Hematopoietic multipotent progenitor cell treated with erythropoietin and hydrocortisone succinate and interleukin-3 and kit ligand, for 4 days (in vitro differentiated cells): ENCODE results near the gene C22orf31.
A peak's percentile ranks its signal among the peaks of the same experiment; 100 is the strongest.
"Not testable (repeated sequence)": the region's sequence is repeated elsewhere in the genome, so short reads cannot be mapped to it uniquely, and the experiment has no call there.

Experiments used
- DNase-seq: peaks from one replicate; pipeline ENCODE4 v3.0.0-alpha.2; 2015

The C22orf31 gene

GRCh38 chr22:29053048-29053702 lies 8.5 kb downstream of the C22orf31 start:
- DNase-seq: no peak

DNA sequence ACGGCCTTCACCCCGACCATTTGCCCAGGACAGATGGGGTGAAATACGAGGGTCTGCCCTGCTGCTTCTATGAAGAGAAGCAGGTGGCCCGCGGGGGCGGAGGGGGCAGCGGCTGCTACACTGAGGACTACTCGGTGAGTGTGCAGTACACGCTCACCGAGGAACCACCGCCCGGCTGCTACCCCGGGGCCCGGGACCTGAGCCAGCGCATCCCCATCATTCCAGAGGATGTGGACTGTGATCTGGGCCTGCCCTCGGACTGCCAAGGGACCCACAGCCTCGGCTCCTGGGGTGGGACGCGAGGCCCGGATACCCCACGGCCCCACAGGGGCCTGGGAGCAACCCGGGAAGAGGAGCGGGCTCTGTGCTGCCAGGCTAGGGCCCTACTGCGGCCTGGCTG lies 11.2 kb downstream of the C22orf31 start:
- no peak for DNase-seq

GRCh38 chr22:29049655-29050263 lies 11.9 kb downstream of the C22orf31 start:
- DNase-seq: no peak

- no peak for DNase-seq
Observed at GRCh38 chr22:29048822-29049654, 12.6 kb downstream of the C22orf31 start.

DNA sequence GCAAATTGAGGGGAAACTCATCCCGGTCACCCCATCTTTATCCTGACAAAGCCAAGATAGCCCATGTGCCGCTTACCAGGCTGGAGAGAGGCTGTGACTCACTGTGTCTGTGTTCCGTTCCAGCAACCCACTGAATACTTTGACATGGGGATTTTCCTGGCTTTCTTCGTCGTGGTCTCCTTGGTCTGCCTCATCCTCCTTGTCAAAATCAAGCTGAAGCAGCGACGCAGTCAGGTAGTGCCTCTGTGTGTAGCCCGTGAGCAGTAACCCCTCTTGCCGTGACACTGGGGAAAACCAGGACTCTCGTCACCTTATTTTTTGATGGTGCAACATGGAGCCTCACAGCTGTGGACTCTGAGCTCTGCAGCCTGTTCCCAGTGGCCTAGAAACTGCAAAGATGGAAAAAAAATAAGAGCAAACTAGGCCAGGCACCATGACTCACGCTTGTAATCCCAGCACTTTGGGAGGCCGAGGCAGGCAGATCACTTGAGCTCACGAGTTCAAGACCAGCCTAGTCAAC lies 16.9 kb downstream of the C22orf31 start:
- no peak for DNase-seq

- no peak for DNase-seq
Observed at GRCh38 chr22:29043906-29044575, 17.6 kb downstream of the C22orf31 start.

- DNase-seq: peak; percentile 37
Observed at GRCh38 chr22:29041408-29041807, 20.2 kb downstream of the C22orf31 start.

DNA sequence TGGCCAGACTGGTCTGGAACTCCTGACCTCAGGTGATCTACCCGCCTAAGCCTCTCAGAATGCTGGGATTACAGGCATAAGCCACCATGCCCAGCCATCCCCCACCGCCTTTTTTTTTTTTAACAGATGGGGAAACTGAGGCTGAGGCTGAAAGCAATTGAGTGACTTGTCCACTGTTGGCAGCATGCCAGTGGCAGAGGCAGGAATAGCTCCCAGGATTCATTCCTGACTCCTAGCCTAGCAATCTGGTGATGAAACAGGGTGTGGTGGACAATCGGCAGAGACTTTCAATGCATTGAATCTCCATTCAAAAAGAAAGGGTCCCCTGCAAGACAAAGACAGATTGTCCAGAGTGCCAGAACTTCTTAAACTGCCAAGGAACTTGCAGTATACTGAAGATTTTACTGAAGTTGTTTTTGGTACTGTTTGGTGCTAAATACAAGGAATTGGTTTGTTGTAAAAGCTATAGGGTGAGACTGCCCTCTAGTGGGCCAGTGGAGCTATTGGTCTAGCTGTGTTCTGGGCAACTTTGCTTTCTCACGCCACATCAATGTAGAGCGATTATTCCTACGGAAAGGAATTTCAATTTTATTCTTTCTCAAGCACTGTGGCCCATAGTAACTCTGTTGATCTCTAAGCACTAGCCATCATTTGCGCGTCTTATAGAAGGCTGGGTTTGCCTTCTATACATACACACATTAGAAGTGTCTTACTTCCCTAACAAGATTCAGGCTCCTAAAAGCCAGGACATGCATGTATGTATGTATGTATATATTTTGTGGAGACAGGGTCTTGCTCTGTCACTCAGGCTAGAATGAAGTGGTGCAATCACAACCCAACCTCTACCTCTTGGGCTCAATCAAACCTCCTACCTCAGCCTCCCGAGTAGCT lies 21.0 kb downstream of the C22orf31 start:
- peak; percentile 90 for DNase-seq

DNA sequence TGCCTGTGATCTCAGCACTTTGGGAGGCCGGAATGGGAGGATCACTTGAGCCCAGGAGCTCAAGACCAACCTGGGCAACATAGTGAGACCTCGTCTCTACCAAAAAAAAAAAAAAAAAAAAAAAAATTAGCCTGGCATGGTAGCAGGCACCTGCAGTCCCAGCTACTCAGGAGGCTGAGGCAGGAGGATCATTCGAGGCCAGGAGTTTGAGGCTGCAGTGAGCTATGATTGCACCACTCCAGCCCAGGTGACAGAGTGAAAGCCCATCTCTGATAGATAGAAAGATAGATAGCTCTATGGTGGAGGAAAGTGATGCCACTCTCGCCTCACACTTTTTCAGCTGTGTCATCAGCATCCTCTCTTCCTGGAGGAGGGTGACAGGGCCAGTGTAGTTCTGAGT lies 21.9 kb downstream of the C22orf31 start:
- not testable (repeated sequence) for DNase-seq

- no peak for DNase-seq
Observed at GRCh38 chr22:29039148-29039547, 22.5 kb downstream of the C22orf31 start.

DNA sequence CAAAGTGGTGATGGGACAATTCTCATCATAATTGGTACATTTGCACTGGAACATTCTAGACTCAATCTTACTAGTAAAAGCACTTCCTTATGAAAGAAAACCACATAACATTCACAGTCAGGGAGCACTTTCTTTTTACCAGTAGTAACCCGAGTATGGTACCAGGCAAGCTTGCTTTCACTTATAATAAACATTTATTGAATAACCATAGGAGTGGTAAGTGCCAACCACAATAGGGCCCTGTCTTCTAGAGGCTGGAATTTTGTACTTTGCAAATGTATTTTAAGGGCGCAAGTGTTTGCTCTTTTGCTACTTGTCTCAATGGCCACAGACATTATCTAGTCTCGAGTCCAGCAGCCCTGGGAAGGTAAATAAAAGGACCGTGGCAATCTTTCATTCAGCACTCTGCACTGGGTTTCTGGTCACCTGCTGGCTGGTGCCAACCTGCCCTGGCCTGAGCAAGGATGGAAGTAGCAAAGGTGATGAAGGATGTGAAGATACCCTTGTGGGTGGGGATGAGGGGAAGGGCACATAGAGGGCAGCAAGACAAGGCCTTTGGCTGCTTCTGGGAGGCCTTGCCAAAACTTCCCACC lies 24.2 kb downstream of the C22orf31 start:
- no peak for DNase-seq

DNA sequence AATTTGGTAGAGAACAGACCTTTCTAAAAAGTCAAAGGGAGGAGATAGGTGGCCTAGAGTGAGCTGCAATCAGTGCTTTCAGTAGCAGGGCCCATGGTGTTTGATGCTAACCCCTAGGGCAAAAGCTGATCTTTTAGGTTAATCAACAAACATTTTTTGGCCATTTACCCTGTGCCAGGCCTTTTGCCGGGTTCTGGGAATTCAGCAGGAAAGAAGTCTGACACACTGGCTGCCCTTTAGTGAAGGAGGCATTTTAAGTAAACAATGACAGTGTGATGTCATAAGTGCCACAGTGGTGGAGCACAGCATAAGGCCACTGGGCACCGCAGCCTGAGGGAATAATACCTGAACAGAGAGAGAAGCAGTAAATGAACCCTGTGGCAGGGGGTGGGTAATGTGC lies 29.0 kb downstream of the C22orf31 start:
- no peak for DNase-seq

DNA sequence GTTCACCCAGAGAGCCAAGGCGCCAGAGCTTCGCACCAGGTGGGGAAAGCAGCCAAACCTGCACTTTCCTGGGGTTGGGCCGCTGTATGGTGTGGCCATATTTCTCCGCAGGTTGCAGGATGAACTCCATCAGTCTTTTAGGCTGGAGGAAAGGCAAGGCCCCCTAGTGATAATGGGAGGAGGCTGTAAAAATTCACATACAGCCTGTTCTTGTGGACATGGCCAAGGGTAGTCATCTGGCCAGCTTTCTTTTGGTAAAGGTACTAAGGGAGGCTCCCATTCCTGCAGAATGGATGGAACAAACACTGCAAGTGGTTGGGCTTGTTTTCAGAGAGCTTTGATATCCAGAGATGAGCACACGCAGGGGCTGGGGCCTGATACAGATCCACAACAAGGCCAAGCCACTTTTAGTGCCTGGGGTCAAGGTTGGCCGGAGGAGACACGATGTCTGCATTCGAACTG lies 29.6 kb downstream of the C22orf31 start:
- DNase-seq: no peak

DNA sequence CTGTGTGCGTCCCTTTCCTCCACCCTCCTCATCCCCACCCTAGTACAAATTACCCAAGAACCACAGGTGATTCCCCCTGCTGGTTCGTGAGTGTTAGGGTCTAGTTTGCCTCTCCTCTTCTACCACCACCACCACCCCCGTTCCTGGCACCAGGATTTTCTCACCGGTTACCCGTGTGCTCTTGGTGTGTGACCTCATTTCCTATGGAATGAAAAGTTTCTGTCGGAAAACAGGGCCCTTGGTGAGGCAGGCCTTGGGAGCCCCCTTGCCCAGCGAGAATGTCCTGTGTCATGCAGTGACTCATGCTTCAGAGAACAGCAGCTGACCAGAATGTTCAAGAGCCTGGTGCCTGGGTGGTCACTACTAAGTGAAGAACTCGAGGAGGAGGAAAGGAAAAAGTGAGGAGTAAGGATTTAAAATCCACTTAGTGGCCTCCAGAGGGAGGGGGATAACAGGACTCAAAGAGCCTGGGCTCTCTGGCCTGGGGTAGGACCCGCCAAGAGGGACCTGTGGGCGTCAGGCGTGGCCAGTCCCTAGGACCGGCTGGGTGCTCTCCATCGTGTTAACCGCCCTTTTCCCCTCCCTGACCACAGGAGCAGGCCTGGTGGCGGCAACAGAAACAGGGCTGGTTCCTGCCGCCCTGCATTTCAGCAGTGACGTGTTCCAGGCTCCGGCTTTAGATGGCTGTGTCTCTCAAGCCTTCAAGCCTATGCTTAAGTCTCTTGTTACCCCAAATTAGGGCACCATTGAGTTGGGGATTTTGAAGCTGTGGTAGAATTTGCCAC lies 30.2 kb downstream of the C22orf31 start:
- DNase-seq: peak; percentile 50

- DNase-seq: peak; percentile 83
Observed at GRCh38 chr22:29030618-29031226, 30.9 kb downstream of the C22orf31 start.

DNA sequence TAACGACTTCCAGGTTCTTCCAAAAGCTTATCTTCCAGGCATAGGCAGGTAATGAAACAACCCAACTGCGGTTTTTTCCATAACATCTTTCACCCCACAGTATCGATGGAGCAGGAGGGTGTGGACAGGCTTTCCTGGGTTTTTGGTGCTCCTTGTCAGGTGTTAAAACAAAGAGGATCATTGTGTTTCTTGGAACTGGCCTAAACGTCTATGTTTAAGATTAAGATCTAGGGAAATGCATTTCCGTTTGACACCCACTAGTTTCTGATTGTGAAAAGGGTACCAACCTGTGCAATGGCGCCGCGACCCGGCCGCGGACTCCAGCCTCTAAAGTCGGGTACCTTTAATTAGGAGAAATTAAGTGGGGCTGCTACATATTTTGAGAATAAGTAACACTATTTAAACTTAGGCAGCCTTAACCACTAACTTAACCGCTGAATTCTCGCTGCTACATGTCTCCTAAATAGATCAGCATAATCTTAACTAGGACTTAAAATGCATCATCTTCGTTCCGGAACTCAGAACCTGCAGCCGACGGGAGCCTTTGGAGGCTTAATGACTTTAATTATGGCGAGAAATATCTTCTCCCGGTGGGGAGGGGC lies 31.5 kb downstream of the C22orf31 start:
- peak; percentile 41 for DNase-seq

GRCh38 chr22:29029202-29030000 lies 32.2 kb downstream of the C22orf31 start:
- no peak for DNase-seq

DNA sequence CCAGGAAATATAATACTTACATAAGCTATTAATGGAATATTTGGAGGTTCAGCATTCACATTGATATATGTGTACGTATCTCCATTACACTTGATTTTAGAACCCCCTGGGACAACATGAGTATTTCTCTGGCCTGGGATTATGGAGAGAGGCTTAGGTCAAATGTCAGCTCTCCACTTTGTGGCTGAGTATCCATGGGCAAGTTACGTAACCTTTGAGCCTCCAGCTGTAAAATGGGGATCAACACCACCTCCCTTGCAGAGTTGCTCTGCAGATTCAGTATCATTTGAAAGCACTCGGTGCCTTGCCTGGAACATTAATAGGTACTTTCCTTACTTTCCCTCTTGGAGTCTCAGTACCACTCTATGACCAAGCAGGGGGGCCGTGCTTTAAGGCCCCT lies 33.2 kb downstream of the C22orf31 start:
- no peak for DNase-seq

- DNase-seq: no peak
Observed at GRCh38 chr22:29026579-29026978, 35.1 kb downstream of the C22orf31 start.
